Stimulated activated CD4-positive, alpha-beta T cell treated with anti-CD3 and anti-CD28 coated beads, Interleukin-12 subunit alpha, Interleukin-12 subunit beta, amount 100 ng/mL, for 24 hours (primary cell): ENCODE results near the gene MT1A.
"Not testable (repeated sequence)": the region's sequence is repeated elsewhere in the genome, so short reads cannot be mapped to it uniquely, and the experiment has no call there.

ENCODE experiments used
- DNase-seq, 2 experiments: peaks; one replicate each; pipeline ENCODE4 v3.0.0-alpha.2; 2020; ENCODE audit warnings: low read depth in 2 of 2

The MT1A gene

DNA sequence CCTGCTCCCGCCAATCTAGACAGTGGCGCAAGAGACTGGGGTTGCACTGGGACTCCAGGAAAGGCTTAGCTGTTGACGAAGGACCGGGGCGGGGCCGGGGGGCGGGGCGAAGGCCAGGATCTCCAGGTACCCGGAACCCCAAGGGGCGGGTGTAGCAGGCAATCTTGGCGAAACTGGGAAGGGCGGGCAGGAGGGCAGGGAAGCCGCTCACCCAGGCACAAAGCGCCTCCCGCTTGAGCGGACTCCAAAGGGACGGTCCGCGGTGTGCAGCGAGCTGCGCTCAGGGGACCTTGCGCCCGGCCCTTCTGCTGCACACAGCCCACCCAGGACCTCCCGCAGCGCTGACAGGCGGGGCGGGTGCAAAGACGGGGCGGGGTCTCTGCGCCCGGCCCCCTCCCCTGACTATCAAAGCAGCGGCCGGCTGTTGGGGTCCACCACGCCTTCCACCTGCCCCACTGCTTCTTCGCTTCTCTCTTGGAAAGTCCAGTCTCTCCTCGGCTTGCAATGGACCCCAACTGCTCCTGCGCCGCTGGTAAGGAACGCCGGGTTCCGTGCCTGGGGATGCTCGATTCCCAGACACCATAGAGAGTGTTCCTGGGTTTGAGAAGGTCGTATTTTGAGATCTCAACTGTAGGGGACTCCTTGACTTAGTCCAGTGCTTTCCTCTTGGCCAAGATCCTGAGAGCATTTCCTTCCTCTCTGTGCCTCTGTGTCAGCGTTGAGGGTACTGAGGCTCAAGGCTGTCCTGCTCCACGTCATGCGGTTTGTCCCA, 19.3 kb downstream of the MT1A start, which contains the start of gene MT1F:
Gene MT1F (plus strand): TSS at position 405 of the 772 bp plus-strand sequence. CDS start 100 bp downstream, at position 505.
- peak; percentile 55 to 73 for DNase-seq

GRCh38 chr16:56658327-56658875, 19.9 kb downstream of the MT1A start:
- no peak for DNase-seq

GRCh38 chr16:56662357-56663354, 24.2 kb downstream of the MT1A start:
- DNase-seq = no peak

- DNase-seq = no peak
Observed at GRCh38 chr16:56664506-56664905, 26.0 kb downstream of the MT1A start.

GRCh38 chr16:56665286-56666261, 27.1 kb downstream of the MT1A start:
- not testable (repeated sequence) for DNase-seq

GRCh38 chr16:56667581-56668571, 29.4 kb downstream of the MT1A start, which contains the start of gene MT1G:
Gene MT1G, minus strand, starts transcription at chr16:56668065. Its CDS starts 72 bp downstream, at chr16:56667993.
- DNase-seq = no peak

DNA sequence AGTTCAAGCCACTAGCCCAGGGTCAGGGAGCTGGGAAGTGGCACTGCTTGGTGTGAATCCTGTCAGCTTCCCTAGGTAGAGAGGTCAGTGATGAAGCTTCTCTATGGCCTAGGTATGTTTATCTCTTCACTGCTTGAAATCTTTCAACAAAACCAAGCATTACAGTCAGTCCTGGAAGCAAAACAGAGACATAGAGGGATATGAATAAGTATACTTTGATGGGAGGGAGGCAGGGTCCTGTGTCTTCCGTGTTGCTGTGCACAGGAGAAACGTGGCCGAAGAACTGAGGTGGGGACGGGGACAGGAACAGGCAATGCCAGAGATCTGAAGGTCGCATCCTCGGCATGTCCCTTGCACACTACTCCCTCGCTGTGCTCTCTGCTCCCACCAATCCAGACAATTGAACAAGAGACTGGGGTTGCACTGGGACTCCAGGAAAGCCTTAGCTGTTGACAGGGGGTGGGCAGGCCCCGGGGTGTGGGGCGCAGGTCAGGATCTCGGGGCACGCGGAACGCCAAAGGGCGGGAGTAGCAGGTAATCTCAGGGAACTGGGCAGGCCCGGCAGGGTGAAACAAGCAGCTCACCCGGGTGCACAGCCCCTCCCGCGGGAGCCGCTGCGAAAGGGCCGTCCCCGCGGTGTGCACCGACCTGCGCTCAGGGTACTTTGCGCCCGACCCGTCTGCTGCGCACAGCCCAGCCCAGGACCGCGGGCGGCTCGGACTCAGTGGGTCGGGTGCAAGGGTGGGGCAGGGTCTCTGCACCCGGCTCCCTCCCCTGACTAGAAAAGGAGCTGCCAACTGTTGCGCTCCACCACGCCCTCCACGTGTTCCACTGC, 30.8 kb downstream of the MT1A start, which contains the start of gene MT1H:
Gene MT1H (plus strand): TSS at position 810 of the 835 bp plus-strand sequence. CDS start 71 bp downstream, outside the sequence.
- no peak for DNase-seq

GRCh38 chr16:56669840-56670619, 31.6 kb downstream of the MT1A start:
- DNase-seq = no peak

DNA sequence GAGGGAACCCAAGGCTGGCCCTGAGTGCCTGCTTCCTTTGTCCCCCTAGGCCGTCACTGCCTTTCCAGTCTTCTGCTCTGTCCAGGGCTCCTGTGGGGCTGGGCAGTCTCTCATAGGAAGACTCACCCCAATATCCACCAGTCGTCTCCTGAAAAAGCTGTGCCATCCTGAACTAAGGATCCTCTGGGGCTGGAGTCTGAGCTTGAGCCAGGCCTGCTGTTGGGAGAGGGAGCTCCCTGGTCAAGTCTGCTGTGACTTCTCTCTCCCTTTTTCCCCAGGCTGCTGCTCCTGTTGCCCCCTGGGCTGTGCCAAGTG, 32.1 kb downstream of the MT1A start:
- no peak for DNase-seq

GRCh38 chr16:56671691-56672090, 33.2 kb downstream of the MT1A start:
- not testable (repeated sequence) for DNase-seq

GRCh38 chr16:56672171-56672570, 33.7 kb downstream of the MT1A start:
- DNase-seq = not testable (repeated sequence)

DNA sequence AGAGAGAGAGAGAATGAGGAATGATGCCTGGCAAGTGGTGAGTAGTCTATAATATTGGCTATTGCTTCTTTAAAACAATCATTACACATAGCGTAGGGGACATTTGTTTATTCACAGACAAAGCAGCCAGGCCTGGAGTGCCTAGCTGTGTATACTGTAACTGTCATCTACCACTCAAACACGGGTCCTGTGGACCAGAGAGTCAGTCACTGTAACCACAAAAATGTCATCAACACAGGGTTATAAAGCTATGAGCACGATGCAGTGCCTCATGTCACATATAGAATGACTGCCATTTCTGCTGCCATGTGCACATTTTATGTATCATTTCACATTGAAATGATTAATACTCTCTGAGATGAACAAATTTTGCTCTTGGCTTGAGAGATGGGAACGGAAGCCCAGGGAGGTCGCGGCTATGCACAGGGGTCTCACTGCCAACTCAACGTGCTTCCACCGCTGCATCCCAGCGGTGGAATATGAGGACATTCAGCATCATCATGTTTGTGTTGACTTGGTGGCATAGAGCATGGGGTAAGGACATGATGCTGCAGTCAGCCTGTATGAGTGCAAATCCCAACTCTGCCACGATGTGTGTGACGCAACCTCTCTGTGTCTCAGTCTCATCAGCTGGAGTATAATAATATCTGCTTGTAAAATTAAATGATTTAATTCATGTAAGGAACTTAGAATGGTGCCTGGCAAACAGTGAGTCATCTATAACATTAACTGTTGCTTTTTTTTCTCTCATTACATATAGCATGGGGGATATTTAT, 34.5 kb downstream of the MT1A start:
- no peak for DNase-seq

- DNase-seq = no peak
Observed at GRCh38 chr16:56673921-56674320, 35.5 kb downstream of the MT1A start.

- DNase-seq = not testable (repeated sequence)
Observed at GRCh38 chr16:56674570-56674969, 36.1 kb downstream of the MT1A start.

- peak in 1 of 2 experiments; percentile 29 for DNase-seq
Observed at GRCh38 chr16:56675685-56676210, 37.3 kb downstream of the MT1A start.

GRCh38 chr16:56677474-56677873, 39.0 kb downstream of the MT1A start:
- DNase-seq = no peak
